Right cardiac atrium (tissue), 5 donors: ENCODE results near the gene SLC39A11. TPM values are rescaled to one million over a fixed set of nuclear protein-coding genes. Genes with fewer than 3 reads are reported as not detected.
"Not testable (repeated sequence)": the region's sequence is repeated elsewhere in the genome, so short reads cannot be mapped to it uniquely, and the experiment has no call there.

Experiments
- ATAC-seq, 2 donors: fragments of 200-7000 bp; cut with Tn5 transposase; one replicate each; pipeline versions ENCODE4 v1.8.0 to v1.9.1; 2020; ENCODE audit warnings: moderate library complexity in 2 of 2, mild to moderate bottlenecking in 1 of 2
- DNase-seq, 3 donors: peaks; one replicate each; pipeline ENCODE4 v3.0.0-alpha.2; 2020
- H3K27ac ChIP-seq: one replicate; pipeline ENCODE4 v1.5.1; 2013; ENCODE audit warnings: mild to moderate bottlenecking, low read length, control low read depth, moderate library complexity
- H3K27me3 ChIP-seq: one replicate; pipeline ENCODE4 v1.6.1; 2013; ENCODE audit not compliant: control insufficient read depth, insufficient read depth
- H3K4me1 ChIP-seq: one replicate; pipeline ENCODE4 v1.6.1; 2013; ENCODE audit warnings: low read length; ENCODE audit not compliant: control insufficient read depth, insufficient read depth
- H3K4me3 ChIP-seq: one replicate; pipeline ENCODE4 v1.5.1; 2013; ENCODE audit warnings: low read length, control low read depth
- H3K9me3 ChIP-seq: one replicate; pipeline ENCODE4 v1.6.1; 2013; ENCODE audit warnings: low read length; ENCODE audit not compliant: control insufficient read depth
- WGBS: extraction: QIAGEN DNeasy Blood & Tissue Kit; methylation state at CpG from one replicate; pipeline ENCODE4 v1.1.7; 2013; 5-methylcytosine and 5-hydroxymethylcytosine counted together
- intact Hi-C, 4 donors: fragments of 100-400 bp; cut with DNase I; formaldehyde crosslinking; loops; one replicate each; pipeline versions ENCODE4 v1.11.0 to v1.14.0; 2022 to 2023
- polyA plus RNA-seq: library from polyadenylated mRNA; stranded (reverse); fragments of 200-250 nt; gene quantifications from one replicate; pipeline ENCODE4 v1.2.3, GENCODE V29; 2013
- total RNA-seq, 4 donors: library from RNA; stranded (reverse); fragmentation: NEBNext Ultra II Directional; extraction: Animal tissue kit (Norgen Biotek cat#: 25700); gene quantifications; one replicate each; pipeline ENCODE4 v1.2.1, GENCODE V29; 2021
- donor health status: healthy with polysubstance abuse.
- donor health status: DM: no; HTN: yes; CAD: no.
- donor health status: DM: no; HTN: no; CAD: no.
- donor health status: DM: no; HTN: yes; CAD: no; lungs with severe emphysema.
- donor health status: DM: yes; HTN: yes; CAD: no.

The SLC39A11 gene
- total and polyA plus RNA-seq, 5 donors = 3.2 to 12.6 (median 9.9) TPM

DNA sequence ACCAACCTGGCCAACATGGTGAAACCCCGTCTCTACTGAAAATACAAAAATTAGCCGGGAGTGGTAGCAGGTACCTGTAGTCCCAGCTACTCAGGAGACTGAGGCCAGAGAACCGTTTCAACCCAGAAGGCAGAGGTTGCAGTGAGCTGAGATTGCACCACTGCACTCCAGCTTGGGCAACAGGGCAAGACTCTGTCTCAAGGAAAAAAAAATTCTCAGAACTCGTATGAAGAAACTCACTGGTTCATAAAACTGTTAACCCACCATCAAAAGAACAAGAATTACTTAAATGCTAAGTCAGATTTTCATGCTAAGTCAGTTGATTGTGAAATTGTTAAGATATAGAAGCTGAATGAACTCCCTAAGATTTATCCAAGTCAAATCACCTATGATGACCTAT lies 31.3 kb downstream of the SLC39A11 start:
- no peak for ATAC-seq
- 88% methylated on average over 4 of the region's 4 CpGs for WGBS
- intact Hi-C loops = no loop called here

DNA sequence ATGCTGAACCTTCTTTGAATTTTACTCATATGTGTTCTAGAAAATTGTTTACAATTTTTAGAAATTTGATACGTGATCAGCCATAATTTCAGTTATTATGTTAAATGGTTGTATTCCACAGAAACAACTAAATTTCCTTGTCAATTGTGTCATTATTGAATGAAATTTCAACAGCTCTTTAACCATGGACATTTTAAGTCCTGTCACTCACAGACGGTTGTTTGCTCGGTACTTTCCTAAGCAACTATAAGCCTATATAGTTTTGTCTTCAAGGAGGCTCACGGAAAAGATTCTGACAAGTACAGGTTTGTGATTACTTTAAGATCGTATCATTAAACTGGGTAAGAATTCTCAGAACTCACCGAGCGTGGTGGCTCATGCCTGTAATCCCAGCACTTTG lies 31.8 kb downstream of the SLC39A11 start:
- WGBS = 94% methylated on average over 7 of the region's 7 CpGs
- no peaks in the 10 kb centered on the region for H3K27me3 ChIP-seq
- no peak overlapping the region for H3K4me3 ChIP-seq
- intact Hi-C loops = no loop called here
- DNase-seq = no peak
- no peaks in the 10 kb centered on the region for H3K9me3 ChIP-seq
- H3K27ac ChIP-seq = no peak overlapping the region
- no peak for ATAC-seq
- no peaks in the 10 kb centered on the region for H3K4me1 ChIP-seq

More for the DNA sequence above, 31.3 kb downstream of the SLC39A11 start:
- H3K9me3 ChIP-seq = no peaks in the 10 kb centered on the region
- no peaks in the 10 kb centered on the region for H3K4me1 ChIP-seq
- H3K4me3 ChIP-seq = no peak overlapping the region
- no peak for DNase-seq
- no peaks in the 10 kb centered on the region for H3K27me3 ChIP-seq
- H3K27ac ChIP-seq = no peak overlapping the region

GRCh38 chr17:73059713-73060112 lies 32.8 kb downstream of the SLC39A11 start:
- H3K27ac ChIP-seq, ATAC-seq, H3K4me1 ChIP-seq, H3K9me3 ChIP-seq, H3K4me3 ChIP-seq, intact Hi-C loops, H3K27me3 ChIP-seq, DNase-seq: not testable (repeated sequence)
- WGBS = 88% methylated on average over 4 of the region's 4 CpGs

DNA sequence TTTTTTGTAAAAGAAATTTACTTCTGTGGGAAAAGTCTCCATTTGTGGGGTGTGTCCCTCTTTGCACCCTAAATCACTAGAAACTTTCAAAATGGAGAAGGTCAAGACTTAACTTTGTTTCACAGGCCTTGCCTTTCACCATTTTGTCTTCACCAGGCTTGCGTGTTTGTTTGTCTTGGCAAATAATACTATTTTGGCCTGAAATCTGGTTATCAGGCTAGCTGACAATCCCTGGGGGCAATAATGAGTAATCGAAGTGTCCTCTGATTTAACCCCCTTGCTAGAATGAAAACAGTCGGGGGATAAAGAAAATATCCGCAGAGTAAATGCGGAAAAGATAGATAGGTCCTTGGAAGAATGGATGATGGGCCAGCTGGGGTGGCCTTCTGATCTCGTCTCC lies 34.5 kb downstream of the SLC39A11 start:
- WGBS = 54% methylated on average over 6 of the region's 6 CpGs
- peak overlapping the region; percentile 27 for H3K27ac ChIP-seq
- intact Hi-C loops = no loop called here
- H3K27me3 ChIP-seq = no peaks in the 10 kb centered on the region
- H3K4me1 ChIP-seq = no peaks in the 10 kb centered on the region
- no peak for DNase-seq
- peak; percentile 68 to 71 for ATAC-seq
- no peak overlapping the region for H3K4me3 ChIP-seq
- H3K9me3 ChIP-seq = no peaks in the 10 kb centered on the region

DNA sequence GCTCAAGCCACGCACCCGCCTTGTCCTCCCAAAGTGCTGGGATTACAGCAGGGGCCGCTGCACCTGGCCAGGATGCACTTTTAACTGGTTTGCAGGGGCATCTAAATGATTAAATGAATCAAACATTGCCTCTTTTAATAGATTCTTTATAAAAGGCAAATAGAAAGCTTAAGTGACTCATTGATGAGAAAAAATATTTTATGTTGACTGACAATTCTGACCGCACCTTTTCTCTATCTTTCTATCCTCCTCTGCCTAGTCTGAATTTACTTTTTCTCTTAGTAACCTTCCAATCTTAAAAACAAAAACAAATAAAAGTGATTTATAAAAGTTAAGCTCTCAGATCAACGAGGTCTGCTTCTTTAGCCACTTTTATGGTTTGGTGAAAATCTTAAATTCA lies 35.3 kb downstream of the SLC39A11 start:
- 94% methylated on average over 5 of the region's 5 CpGs for WGBS
- Histone ChIP-seq H3K4me3 (no peak overlapping the region), H3K27me3 (no peaks in the 10 kb centered on the region), H3K4me1 (no peaks in the 10 kb centered on the region), H3K27ac (no peak overlapping the region), H3K9me3 (no peaks in the 10 kb centered on the region)
- DNase-seq = no peak
- ATAC-seq = no peak
- intact Hi-C loops = no loop called here

- Histone ChIP-seq H3K4me1 (no peaks in the 10 kb centered on the region), H3K9me3 (no peaks in the 10 kb centered on the region), H3K27me3 (no peaks in the 10 kb centered on the region), H3K4me3 (no peak overlapping the region), H3K27ac (no peak overlapping the region)
- DNase-seq (no peak), ATAC-seq (no peak)
- WGBS = 92% methylated on average over 4 of the region's 4 CpGs
- intact Hi-C loops = no loop called here
Measured at GRCh38 chr17:73052923-73053322, 39.6 kb downstream of the SLC39A11 start.

GRCh38 chr17:73050797-73051196 lies 41.7 kb downstream of the SLC39A11 start:
- Histone ChIP-seq H3K27me3 (no peaks in the 10 kb centered on the region), H3K4me1 (no peaks in the 10 kb centered on the region), H3K9me3 (no peaks in the 10 kb centered on the region), H3K4me3 (no peak overlapping the region), H3K27ac (no peak overlapping the region)
- DNase-seq = no peak
- no peak for ATAC-seq
- 91% methylated on average over 4 of the region's 4 CpGs for WGBS
- intact Hi-C loops = no loop called here

GRCh38 chr17:73048170-73048569 lies 44.3 kb downstream of the SLC39A11 start:
- DNase-seq (no peak), ATAC-seq (no peak)
- 97% methylated on average over 4 of the region's 4 CpGs for WGBS
- Histone ChIP-seq H3K27ac (no peak overlapping the region), H3K27me3 (no peaks in the 10 kb centered on the region), H3K9me3 (no peaks in the 10 kb centered on the region), H3K4me1 (peaks cover 4% of the 10 kb centered on the region), H3K4me3 (no peak overlapping the region)
- intact Hi-C loops = no loop called here

DNA sequence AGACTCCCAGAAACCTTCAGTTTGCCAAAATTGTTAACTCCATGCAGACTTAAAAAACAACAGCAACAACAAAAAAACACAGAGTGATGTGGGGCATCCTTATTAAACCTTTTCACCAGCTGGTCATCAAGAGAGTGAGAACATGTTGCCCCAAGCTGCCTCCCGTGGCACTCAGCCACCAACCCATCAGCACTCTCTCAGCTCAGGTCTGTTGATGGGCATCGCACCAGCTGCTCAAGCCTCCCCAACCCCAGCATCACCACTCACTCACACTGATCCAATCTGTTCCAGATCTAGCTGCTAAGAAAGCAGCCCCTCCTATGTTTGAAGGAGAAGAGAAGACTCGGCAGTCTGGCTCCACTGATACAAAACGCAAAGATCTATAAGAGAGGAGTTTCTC lies 46.8 kb downstream of the SLC39A11 start:
- Histone ChIP-seq H3K4me3 (no peak overlapping the region), H3K27ac (no peak overlapping the region), H3K4me1 (peaks cover 5% of the 10 kb centered on the region), H3K27me3 (no peaks in the 10 kb centered on the region), H3K9me3 (no peaks in the 10 kb centered on the region)
- ATAC-seq (no peak), DNase-seq (peak in 1 of 3 donors; percentile 63)
- intact Hi-C loops = no loop called here
- 65% methylated on average over 4 of the region's 4 CpGs for whole genome bisulfite sequencing

- Histone ChIP-seq H3K27me3 (no peaks in the 10 kb centered on the region), H3K4me3 (no peak overlapping the region), H3K27ac (peak overlapping the region; percentile 7), H3K9me3 (no peaks in the 10 kb centered on the region), H3K4me1 (peaks cover 5% of the 10 kb centered on the region)
- DNase-seq (no peak), ATAC-seq (peak; percentile 65 to 79)
- 60% methylated on average over 8 of the region's 8 CpGs for WGBS
- intact Hi-C loops = no loop called here
Measured at GRCh38 chr17:73043686-73044581, 48.6 kb downstream of the SLC39A11 start.

DNA sequence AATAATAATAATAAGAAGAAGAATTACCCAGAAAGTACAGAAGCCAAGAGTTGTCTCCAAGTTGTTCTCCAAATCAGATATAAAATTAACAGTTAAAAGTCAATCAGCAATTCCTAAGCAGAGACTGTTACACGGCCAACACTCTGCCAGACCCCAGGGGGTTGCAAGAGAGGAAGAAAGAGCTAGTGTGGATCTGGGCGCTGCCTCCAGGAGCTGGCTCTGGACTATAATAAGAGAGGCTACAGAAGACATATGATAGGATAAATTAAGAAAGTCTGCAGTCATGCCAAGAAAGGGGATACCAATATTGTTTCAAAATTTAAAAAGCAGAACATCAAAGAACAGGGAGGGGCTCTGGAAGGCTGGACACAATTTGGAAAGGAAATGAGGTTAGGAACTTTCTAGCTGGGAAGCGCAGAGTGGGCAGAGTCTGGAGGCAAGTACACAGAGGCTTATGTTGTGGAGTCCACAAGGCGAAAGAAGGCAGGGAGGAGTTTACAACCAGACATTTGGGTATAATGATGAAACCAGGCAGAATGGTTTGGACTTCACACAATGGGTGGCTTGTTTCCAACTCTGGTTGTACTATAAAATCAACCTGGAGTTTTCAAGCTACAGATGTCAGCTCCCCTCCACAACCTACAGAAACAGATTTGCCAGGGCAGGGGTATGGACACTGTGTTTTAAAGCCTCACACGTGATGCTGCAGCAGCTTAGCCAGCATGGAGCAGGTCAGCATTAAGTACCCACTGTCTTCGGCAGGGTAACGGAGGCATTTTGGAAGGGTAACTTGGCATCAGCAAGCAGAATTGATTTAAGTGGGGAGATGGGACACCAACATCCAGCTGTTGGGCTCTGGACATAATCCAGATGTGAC lies 49.4 kb downstream of the SLC39A11 start:
- H3K4me1 ChIP-seq = peaks cover 5% of the 10 kb centered on the region
- WGBS = 40% methylated on average over 7 of the region's 7 CpGs
- ATAC-seq (peak; percentile 79 to 95), DNase-seq (peak in 2 of 3 donors; percentile 31 to 61)
- intact Hi-C loops = no loop called here
- H3K9me3 ChIP-seq = no peaks in the 10 kb centered on the region
- no peak overlapping the region for H3K4me3 ChIP-seq
- peak overlapping the region; percentile 7 for H3K27ac ChIP-seq
- no peaks in the 10 kb centered on the region for H3K27me3 ChIP-seq
